OCI-LY7 (cell line): ENCODE results near the gene TMEM212.

Experiments used
- CTCF ChIP-seq: fragments of 200-600 bp; sonication (generic); conservative IDR thresholded peaks from 2 replicates; pipeline ENCODE4 v1.5.1; 2014; ENCODE audit warnings: mild to moderate bottlenecking, antibody characterized with exemption, low read length, moderate library complexity, mixed read lengths
- EZH2phosphoT487 ChIP-seq: fragments of 200-600 bp; sonication (generic); IDR thresholded peaks from 2 replicates; pipeline ENCODE4 v1.6.1; 2018; ENCODE audit warnings: low read depth, borderline replicate concordance, mild to moderate bottlenecking, mixed run types, antibody characterized with exemption, low read length, moderate library complexity, mixed read lengths

GRCh38 chr3:171813897-171814460, 29.2 kb upstream of the TMEM212 start:
- TF ChIP-seq CTCF (no peak), EZH2phosphoT487 (no peak)
